ENCODE results near the gene GAL.

The GAL gene

DNA sequence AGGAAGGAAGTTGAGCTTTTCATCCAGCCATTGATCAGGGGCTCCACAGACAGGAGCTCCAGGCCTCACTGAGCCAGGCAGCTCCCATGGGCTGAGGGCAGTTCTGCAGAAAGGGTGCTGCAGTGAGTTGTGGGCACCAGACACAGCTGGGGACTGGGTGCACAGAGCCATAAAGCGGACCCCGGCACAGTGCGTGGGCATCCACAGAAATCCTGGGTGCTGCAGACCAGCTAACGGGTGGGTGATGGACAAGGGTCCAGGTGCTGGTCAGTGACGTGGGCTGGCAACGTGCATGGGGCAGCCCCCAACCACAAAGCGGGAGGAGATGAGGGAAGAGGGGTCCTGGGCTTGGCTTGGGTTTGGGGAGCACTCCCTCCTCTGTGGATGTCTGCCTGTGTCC lies 19.4 kb upstream of the GAL start:
- H3K4me2 ChIP-seq (ENCODE audit: low read depth, low read length, poor library complexity, severe bottlenecking), result no peak overlapping the region
- H4K20me1 ChIP-seq (ENCODE audit: insufficient read depth, low read length, poor library complexity, severe bottlenecking), result no peaks in the 10 kb centered on the region
- no peak for TF ChIP-seq EZH2phosphoT487 (IDR thresholded peaks at IDR 0.05; ENCODE audit: borderline replicate concordance)
- TF ChIP-seq, protein P1, sequence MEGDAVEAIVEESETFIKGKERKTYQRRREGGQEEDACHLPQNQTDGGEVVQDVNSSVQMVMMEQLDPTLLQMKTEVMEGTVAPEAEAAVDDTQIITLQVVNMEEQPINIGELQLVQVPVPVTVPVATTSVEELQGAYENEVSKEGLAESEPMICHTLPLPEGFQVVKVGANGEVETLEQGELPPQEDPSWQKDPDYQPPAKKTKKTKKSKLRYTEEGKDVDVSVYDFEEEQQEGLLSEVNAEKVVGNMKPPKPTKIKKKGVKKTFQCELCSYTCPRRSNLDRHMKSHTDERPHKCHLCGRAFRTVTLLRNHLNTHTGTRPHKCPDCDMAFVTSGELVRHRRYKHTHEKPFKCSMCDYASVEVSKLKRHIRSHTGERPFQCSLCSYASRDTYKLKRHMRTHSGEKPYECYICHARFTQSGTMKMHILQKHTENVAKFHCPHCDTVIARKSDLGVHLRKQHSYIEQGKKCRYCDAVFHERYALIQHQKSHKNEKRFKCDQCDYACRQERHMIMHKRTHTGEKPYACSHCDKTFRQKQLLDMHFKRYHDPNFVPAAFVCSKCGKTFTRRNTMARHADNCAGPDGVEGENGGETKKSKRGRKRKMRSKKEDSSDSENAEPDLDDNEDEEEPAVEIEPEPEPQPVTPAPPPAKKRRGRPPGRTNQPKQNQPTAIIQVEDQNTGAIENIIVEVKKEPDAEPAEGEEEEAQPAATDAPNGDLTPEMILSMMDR (conservative IDR thresholded peaks at IDR 0.05; ENCODE audit: low read length), result no peak
- H3F3A ChIP-seq (ENCODE audit: low read depth), result no peaks in the 10 kb centered on the region
- no peaks in the 10 kb centered on the region for H3K36me3 ChIP-seq (ENCODE audit: insufficient read depth, low read length)
- no peaks in the 10 kb centered on the region for H3K79me2 ChIP-seq (ENCODE audit: insufficient read depth, low read length)
- H2AFZ ChIP-seq (ENCODE audit: low read length), result no peak overlapping the region
- H3K4me3 ChIP-seq (ENCODE audit: low read length, poor library complexity, severe bottlenecking), result no peak overlapping the region
- no peaks in the 10 kb centered on the region for H3K4me1 ChIP-seq (ENCODE audit: insufficient read depth, low read length, poor library complexity, severe bottlenecking)
- no peak overlapping the region for H3K9ac ChIP-seq (ENCODE audit: low read depth, low read length, poor library complexity, severe bottlenecking)
- no peaks in the 10 kb centered on the region; the same call in 1 of the 2 replicates for H3K9me3 ChIP-seq (ENCODE audit: insufficient read depth, low read depth, low read length)
- no peaks in the 10 kb centered on the region for H3K9me2 ChIP-seq (replicated peaks; ENCODE audit: low read depth, low read length)
- no peaks in the 10 kb centered on the region for H3K27me3 ChIP-seq (ENCODE audit: insufficient read depth, low read length, poor library complexity, severe bottlenecking)

- H3K4me1 ChIP-seq (ENCODE audit: insufficient read depth, low read length, poor library complexity, severe bottlenecking), result no peaks in the 10 kb centered on the region
- no peak for TF ChIP-seq EZH2phosphoT487 (IDR thresholded peaks at IDR 0.05; ENCODE audit: borderline replicate concordance)
- TF ChIP-seq, protein P1 (conservative IDR thresholded peaks at IDR 0.05; ENCODE audit: low read length), result no peak
- no peaks in the 10 kb centered on the region for H3K9me2 ChIP-seq (replicated peaks; ENCODE audit: low read depth, low read length)
- no peaks in the 10 kb centered on the region; the same call in 1 of the 2 replicates for H3K9me3 ChIP-seq (ENCODE audit: insufficient read depth, low read depth, low read length)
- H3K27me3 ChIP-seq (ENCODE audit: insufficient read depth, low read length, poor library complexity, severe bottlenecking), result no peaks in the 10 kb centered on the region
- H2AFZ ChIP-seq (ENCODE audit: low read length), result no peak overlapping the region
- no peaks in the 10 kb centered on the region for H3K36me3 ChIP-seq (ENCODE audit: insufficient read depth, low read length)
- no peaks in the 10 kb centered on the region for H3F3A ChIP-seq (ENCODE audit: low read depth)
- H3K9ac ChIP-seq (ENCODE audit: low read depth, low read length, poor library complexity, severe bottlenecking), result no peak overlapping the region
- H4K20me1 ChIP-seq (ENCODE audit: insufficient read depth, low read length, poor library complexity, severe bottlenecking), result no peaks in the 10 kb centered on the region
- H3K4me2 ChIP-seq (ENCODE audit: low read depth, low read length, poor library complexity, severe bottlenecking), result no peak overlapping the region
- H3K79me2 ChIP-seq (ENCODE audit: insufficient read depth, low read length), result no peaks in the 10 kb centered on the region
- H3K4me3 ChIP-seq (ENCODE audit: low read length, poor library complexity, severe bottlenecking), result no peak overlapping the region
Measured at GRCh38 chr11:68665436-68665835, 18.9 kb upstream of the GAL start.

GRCh38 chr11:68666849-68667248 lies 17.5 kb upstream of the GAL start:
- Histone ChIP-seq H3K4me3 (ENCODE audit: low read length, poor library complexity, severe bottlenecking) (no peak overlapping the region), H3K79me2 (ENCODE audit: insufficient read depth, low read length) (no peaks in the 10 kb centered on the region), H2AFZ (ENCODE audit: low read length) (no peak overlapping the region), H3K4me1 (ENCODE audit: insufficient read depth, low read length, poor library complexity, severe bottlenecking) (no peaks in the 10 kb centered on the region), H3K4me2 (ENCODE audit: low read depth, low read length, poor library complexity, severe bottlenecking) (no peak overlapping the region), H3K9me3 (ENCODE audit: insufficient read depth, low read depth, low read length) (no peaks in the 10 kb centered on the region), H3K27me3 (ENCODE audit: insufficient read depth, low read length, poor library complexity, severe bottlenecking) (no peaks in the 10 kb centered on the region), H3K9ac (ENCODE audit: low read depth, low read length, poor library complexity, severe bottlenecking) (no peak overlapping the region), H3F3A (ENCODE audit: low read depth) (no peaks in the 10 kb centered on the region), H4K20me1 (ENCODE audit: insufficient read depth, low read length, poor library complexity, severe bottlenecking) (no peaks in the 10 kb centered on the region), H3K9me2 (replicated peaks; ENCODE audit: low read depth, low read length) (no peaks in the 10 kb centered on the region), H3K36me3 (ENCODE audit: insufficient read depth, low read length) (no peaks in the 10 kb centered on the region)
- TF ChIP-seq, protein P1 (conservative IDR thresholded peaks at IDR 0.05; ENCODE audit: low read length), result no peak
- no peak for TF ChIP-seq EZH2phosphoT487 (IDR thresholded peaks at IDR 0.05; ENCODE audit: borderline replicate concordance)
